SIG-M5 (cell line): ENCODE data around the gene NNMT.

Experiments used
- DNase-seq: peaks from one replicate; lab custom pipeline; 2025; lab: John Stamatoyannopoulos, UW

The NNMT gene

GRCh38 chr11:114284914-114285313 lies 11.3 kb upstream of the NNMT start:
- no peak for DNase-seq

DNA sequence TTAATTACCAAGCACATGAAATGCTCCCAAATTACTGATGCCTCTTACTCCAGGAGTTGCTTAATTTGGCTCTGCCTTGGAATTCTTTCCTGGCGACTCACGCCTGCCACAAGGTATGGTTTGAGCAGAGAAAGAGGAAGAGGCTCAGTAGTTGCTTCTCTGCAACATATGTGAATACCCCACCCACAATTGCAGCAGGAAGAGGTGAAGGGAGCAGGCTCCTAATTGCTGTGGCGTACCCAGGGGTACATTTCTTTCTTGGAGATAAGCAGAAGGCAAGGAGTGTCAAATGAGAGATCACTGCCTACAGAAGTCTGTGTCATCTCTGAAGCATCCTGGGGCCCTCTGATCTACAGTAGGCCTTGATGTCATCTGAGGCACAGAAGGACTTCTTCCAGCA lies 10.6 kb upstream of the NNMT start:
- DNase-seq = no peak

- no peak for DNase-seq
Measured at GRCh38 chr11:114286229-114286628, 10.0 kb upstream of the NNMT start.

GRCh38 chr11:114287154-114287553 lies 9.0 kb upstream of the NNMT start:
- DNase-seq = no peak

DNA sequence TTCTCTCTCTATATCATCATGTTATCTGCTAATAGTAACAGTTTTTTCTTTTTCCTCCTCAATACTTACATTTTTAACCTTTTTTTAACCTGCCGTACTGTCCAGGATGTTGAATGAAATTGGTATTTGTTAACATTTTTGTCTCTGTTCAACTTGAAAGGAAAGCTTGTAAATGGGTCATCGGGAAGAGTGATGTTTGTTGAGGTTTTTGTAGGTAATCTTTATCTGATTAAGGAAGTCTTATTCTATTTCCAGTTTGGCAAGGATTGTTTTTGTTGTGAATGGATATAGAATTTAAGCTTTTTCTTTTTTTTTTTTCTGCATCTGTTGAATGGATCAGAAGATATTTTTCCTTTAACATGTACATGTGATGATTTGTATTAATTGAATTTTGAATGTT lies 8.1 kb upstream of the NNMT start:
- DNase-seq = no peak

DNA sequence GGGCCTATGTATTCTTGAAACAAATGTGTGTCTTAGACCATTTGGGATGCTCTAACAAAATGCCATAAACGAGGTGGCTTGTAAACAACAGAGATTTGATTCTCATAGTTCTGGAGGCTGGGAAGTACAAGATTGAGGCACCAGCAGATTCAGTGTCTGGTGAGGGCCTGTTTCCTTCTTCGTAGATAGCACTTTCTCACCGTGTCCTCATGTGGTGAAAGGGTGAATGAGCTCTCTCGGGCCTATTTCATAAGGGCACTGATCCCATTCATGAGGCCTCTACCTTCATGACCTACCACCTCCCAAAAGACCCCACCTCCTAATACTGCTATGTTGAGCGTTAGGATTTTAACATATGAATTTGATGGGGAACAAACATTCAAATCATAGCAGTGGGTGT lies 6.4 kb upstream of the NNMT start:
- no peak for DNase-seq

DNA sequence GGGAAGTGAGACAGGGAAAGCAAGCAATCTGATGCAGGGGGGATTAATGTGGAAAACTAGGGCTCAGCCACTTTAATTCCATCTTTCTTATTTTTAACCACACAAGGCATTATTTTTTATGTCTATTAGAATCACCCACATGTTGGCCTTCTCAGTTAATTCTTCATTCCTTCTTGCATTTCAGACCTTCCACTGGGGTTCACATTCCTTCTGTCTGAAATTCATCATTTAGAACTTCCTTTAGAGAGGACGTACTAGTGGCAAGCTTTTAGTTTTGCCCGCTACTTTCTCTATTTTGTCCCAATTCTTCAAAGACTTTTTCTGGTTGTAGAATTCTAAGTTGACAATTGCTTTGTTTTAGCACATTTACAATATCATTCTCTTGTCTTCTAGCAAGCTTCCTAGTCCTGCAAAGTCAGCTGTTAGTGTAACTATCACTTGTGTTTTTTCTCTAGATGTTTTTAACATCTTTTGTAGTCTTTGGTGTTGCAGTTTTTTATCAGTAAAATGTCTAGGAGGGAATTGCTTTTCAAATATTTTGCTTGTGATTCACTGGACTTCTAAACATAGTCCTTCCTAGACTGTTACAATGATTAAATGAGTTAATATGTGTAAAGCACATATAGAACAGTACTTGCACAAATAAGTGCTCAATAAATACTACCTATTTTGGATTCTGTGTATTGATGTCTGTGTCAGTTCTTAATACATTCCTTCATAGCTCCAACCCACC lies 5.5 kb upstream of the NNMT start:
- DNase-seq = no peak

DNA sequence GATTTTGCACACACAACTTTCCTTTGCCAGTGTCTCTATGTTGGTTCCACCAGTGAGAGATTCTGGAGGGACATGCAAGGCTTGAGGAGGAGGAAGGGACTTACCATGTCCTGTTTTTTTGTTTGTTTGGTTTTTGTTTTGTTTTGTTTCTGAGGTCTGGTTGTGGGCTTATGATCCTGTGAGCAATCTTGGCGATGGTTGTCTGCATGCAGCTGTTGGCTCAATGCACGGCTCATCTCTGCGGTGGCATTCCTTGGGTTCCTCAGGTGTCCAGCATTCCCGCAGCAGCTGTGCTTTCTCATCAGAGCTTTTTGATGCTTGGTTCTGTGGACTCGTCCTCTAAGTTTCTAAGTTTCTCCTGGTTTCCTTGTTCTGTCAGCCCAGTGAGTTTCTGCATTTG lies 4.8 kb upstream of the NNMT start:
- no peak for DNase-seq

GRCh38 chr11:114291842-114292680 lies 4.1 kb upstream of the NNMT start:
- no peak for DNase-seq

GRCh38 chr11:114293201-114293711 lies 2.9 kb upstream of the NNMT start:
- DNase-seq = no peak

- no peak for DNase-seq
Measured at GRCh38 chr11:114296605-114297372, 590 bp downstream of the NNMT start.

GRCh38 chr11:114297806-114298709 lies 1.9 kb downstream of the NNMT start:
- no peak for DNase-seq

GRCh38 chr11:114298710-114299109 lies 2.5 kb downstream of the NNMT start:
- DNase-seq = no peak

DNA sequence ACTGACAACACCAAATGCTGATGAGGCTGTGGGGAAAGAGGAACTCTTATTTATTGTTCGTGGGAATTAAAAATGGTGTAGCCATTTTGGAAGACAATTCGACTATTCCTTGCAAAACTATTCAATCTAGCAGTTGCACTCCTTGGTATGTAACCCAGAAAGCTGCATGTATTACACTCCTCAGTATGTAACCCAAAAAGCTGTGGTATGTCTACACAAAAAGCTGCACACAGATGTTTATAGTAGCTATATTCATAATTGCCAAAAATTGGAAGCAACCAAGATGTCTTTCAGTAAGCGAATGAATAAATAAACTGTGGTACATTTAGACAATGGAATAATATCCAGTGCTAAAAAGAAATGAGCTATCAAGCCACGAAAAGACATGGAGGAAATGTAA lies 4.9 kb downstream of the NNMT start:
- no peak for DNase-seq

DNA sequence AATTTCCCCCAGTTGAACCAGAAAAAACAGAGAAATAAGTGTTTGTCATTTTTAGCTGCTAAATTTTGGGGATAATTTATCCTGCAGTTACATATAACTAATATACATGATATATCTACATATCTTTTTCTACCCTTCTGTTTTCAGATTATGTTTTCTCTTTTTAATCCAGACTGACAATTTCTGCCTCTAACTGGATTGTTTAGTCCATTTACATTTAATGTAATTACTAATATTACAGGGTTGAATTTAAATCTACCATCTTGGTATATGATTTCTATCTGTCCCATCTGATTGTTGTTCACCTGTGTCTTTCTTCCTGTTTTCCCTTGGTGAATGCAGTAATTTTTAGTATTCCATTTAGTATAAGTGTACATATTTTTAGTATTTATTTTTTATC lies 5.7 kb downstream of the NNMT start:
- no peak for DNase-seq

DNA sequence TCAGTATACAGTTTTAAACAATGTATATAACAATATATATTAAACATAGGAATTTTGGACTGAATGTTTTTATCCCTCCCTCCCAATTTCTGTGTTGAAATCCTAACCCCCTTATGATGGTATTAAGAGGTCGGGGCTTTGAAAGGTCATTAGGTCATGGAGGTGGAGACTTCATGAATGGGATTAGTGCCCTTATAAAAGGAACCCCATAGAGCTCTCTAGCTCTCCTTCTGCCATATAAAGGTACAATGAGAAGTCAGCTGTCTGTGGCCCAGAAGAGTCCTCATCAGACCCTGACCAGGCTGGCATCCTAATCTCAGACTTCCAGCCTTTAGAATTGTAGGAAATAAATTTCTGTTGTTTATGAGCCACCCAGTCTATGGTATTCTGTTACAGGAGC lies 6.5 kb downstream of the NNMT start:
- DNase-seq = no peak

GRCh38 chr11:114304065-114304464 lies 7.9 kb downstream of the NNMT start:
- DNase-seq = no peak

DNA sequence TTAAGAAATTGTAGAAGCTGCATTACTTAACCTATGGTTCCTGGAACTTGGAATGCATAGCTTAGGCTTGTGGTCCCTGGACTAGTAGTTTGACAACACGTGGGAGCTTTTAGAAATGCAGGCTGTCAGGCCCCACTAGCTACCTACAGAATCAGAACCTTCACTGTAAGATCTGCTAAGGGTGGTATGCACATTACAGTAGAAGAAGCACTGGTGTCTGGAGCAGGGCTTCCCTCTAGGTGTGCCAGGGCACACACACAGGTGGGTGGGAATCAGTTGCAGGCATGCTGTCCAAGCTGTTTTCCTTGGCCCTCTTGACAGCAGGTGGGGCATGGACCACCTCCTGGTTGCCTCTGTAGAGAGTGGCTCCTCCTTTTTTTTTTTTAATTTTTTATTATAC lies 8.8 kb downstream of the NNMT start:
- no peak for DNase-seq

GRCh38 chr11:114307524-114308203 lies 11.5 kb downstream of the NNMT start:
- DNase-seq = no peak

GRCh38 chr11:114308689-114309089 lies 12.5 kb downstream of the NNMT start:
- DNase-seq = no peak

- no peak for DNase-seq
Measured at GRCh38 chr11:114309517-114309916, 13.3 kb downstream of the NNMT start.
